A673 (cell line): Measurements from ENCODE around the gene CCAR1. TPM values are rescaled to one million over a fixed set of nuclear protein-coding genes. Genes with fewer than 3 reads are reported as not detected.

Source experiments
- BruUV-seq: library from RNA; stranded (reverse); fragments of 400-500 nt; replicated peaks from 2 replicates; lab custom pipeline; 2021; lab: Mats Ljungman, UMichigan
- CTCF ChIA-PET: fragments of 300-600 bp; sonication (Branson Sonifier 250); formaldehyde crosslinking; loops from one replicate; lab custom pipeline; 2022; ENCODE audit warnings: antibody characterized with exemption; lab: Charles Lee
- POLR2A ChIA-PET: fragments of 300-600 bp; sonication (Branson Sonifier 250); formaldehyde crosslinking; loops from one replicate; lab custom pipeline; 2022; ENCODE audit warnings: antibody characterized with exemption; ENCODE audit not compliant: low non-redundant PET; lab: Charles Lee
- DNase-seq: peaks from one replicate; pipeline ENCODE4 v3.0.0-alpha.2; 2015; ENCODE audit warnings: low spot score
- H3K27ac ChIP-seq: fragments of 200-600 bp; sonication (generic); 2 replicates; pipeline ENCODE4 v1.5.1; 2016; ENCODE audit warnings: mixed run types, low read depth, mild to moderate bottlenecking, mixed read lengths, antibody characterized with exemption, low read length; ENCODE audit not compliant: poor library complexity, severe bottlenecking
- H3K27me3 ChIP-seq: fragments of 200-600 bp; sonication (generic); replicated peaks from 2 replicates; pipeline ENCODE4 v1.6.1; 2017; ENCODE audit warnings: mixed run types, low read depth, mild to moderate bottlenecking, mixed read lengths, antibody characterized with exemption, low read length; ENCODE audit not compliant: insufficient read depth, poor library complexity
- H3K36me3 ChIP-seq: fragments of 200-600 bp; sonication (generic); 2 replicates; pipeline ENCODE4 v1.6.1; 2016; ENCODE audit warnings: mixed run types, mild to moderate bottlenecking, mixed read lengths, antibody characterized with exemption, low read length; ENCODE audit not compliant: insufficient read depth, poor library complexity, severe bottlenecking
- H3K4me1 ChIP-seq: fragments of 200-600 bp; sonication (generic); 2 replicates; pipeline ENCODE4 v1.6.1; 2017; ENCODE audit warnings: mixed run types, mild to moderate bottlenecking, mixed read lengths, antibody characterized with exemption, low read length; ENCODE audit not compliant: insufficient read depth, poor library complexity, severe bottlenecking
- H3K4me3 ChIP-seq: fragments of 200-600 bp; sonication (generic); 2 replicates; pipeline ENCODE4 v1.5.1; 2016; ENCODE audit warnings: low read depth, mixed run types, mild to moderate bottlenecking, mixed read lengths, low read length; ENCODE audit not compliant: poor library complexity, severe bottlenecking
- H3K9me3 ChIP-seq: fragments of 200-600 bp; sonication (generic); 2 replicates; pipeline ENCODE4 v1.6.1; 2016; ENCODE audit warnings: mixed run types, low read depth, mild to moderate bottlenecking, mixed read lengths, antibody characterized with exemption, low read length; ENCODE audit not compliant: poor library complexity, severe bottlenecking
- EZH2 ChIP-seq: fragments of 200-600 bp; sonication (generic); IDR thresholded peaks from 2 replicates; pipeline ENCODE4 v1.6.1; 2017; ENCODE audit warnings: borderline replicate concordance, low read depth, mild to moderate bottlenecking, mixed read lengths, antibody characterized with exemption, low read length; ENCODE audit not compliant: poor library complexity, severe bottlenecking
- intact Hi-C: fragments of 100-400 bp; cut with micrococcal nuclease; formaldehyde crosslinking; loops from one replicate; pipeline ENCODE4 v1.10.0; 2022; ENCODE audit not compliant: unreplicated experiment
- total RNA-seq: library from RNA; stranded (reverse); gene quantifications from 2 replicates; pipeline ENCODE4 v1.2.3, GENCODE V29; 2021
- TF ChIP-seq, protein P1 (sequence below): fragments of 300-800, 200-600 bp; sonication (generic); conservative IDR thresholded peaks from 2 replicates; pipeline ENCODE4 v1.5.1; 2017; ENCODE audit warnings: low read depth, mild to moderate bottlenecking, antibody characterized with exemption, low read length, moderate library complexity, mixed read lengths

CCAR1 gene
- total RNA-seq, 1 experiment from 2014 or later = 141 TPM

DNA sequence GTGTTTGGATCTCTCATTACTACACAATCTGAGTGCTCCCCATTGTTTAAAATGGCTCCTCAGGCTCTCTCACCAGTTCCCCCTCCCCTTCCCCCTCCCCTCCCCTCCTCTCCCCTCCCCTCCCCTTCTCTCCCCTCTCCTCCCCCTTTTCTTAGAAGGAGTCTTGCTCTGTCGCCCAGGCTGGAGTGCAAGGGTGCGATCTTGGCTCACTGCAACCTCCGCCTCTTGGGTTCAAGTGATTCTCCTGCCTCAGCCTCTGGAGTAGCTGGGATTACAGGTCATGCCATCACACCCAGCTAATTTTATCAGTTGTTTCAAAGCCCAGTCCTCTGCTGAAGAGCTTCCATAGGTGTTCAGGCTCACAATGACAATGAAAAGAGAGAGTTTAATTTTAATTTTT, 3.6 kb upstream of the CCAR1 start:
- Histone ChIP-seq H3K9me3 (no peaks in the 10 kb centered on the region), H3K4me3 (no peak overlapping the region), H3K27ac (no peak overlapping the region), H3K27me3 (no peaks in the 10 kb centered on the region), H3K36me3 (no peaks in the 10 kb centered on the region), H3K4me1 (no peaks in the 10 kb centered on the region)
- no TSS peak for BruUV-seq
- POLR2A ChIA-PET = no interaction called here
- DNase-seq = no peak
- CTCF ChIA-PET = no interaction called here
- intact Hi-C loops = no loop called here
- TF ChIP-seq, protein P1, sequence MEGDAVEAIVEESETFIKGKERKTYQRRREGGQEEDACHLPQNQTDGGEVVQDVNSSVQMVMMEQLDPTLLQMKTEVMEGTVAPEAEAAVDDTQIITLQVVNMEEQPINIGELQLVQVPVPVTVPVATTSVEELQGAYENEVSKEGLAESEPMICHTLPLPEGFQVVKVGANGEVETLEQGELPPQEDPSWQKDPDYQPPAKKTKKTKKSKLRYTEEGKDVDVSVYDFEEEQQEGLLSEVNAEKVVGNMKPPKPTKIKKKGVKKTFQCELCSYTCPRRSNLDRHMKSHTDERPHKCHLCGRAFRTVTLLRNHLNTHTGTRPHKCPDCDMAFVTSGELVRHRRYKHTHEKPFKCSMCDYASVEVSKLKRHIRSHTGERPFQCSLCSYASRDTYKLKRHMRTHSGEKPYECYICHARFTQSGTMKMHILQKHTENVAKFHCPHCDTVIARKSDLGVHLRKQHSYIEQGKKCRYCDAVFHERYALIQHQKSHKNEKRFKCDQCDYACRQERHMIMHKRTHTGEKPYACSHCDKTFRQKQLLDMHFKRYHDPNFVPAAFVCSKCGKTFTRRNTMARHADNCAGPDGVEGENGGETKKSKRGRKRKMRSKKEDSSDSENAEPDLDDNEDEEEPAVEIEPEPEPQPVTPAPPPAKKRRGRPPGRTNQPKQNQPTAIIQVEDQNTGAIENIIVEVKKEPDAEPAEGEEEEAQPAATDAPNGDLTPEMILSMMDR = no peak
- TF ChIP-seq EZH2 = no peak

DNA sequence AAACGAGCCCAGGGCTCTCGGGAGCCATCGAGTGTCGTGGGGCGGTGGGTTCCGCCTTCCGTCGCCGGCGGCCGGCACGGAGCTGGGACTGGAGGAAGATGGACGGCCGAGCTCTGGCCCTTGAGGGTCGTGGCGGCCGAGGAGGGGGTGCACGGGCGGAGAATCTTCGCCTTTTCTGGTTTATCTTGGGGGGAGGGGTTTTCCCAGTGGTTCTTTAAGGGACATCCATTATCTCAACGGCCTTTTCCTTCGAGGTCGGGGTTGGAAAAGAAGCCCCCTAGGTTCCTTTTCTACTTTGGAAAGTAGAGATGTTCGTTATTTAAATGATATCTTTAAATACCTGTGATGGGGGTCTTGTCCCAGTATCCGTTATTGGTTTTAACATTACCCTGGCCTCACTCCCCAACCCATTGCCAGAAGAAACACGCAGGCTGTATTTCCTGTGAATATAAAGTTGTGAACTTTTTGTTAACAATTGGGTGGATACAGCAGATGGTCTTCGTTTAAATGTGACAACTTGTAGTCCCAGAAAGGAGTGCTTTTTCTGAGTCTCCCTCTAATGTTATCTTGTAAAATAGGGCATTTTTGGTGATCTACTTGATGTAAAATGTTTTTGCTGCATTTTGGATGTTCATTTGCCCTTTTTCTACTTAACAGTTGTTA, 765 bp downstream of the CCAR1 start:
- POLR2A ChIA-PET = interaction anchor here (0.6 kb wide), 1 partner anchor 375 kb away, joined by 3 read pairs; no protein-coding TSS in a partner anchor
- no peaks in the 10 kb centered on the region for H3K4me1 ChIP-seq
- CTCF ChIA-PET = no interaction called here
- peak overlapping the region; percentile 92 for H3K27ac ChIP-seq
- no peaks in the 10 kb centered on the region for H3K9me3 ChIP-seq
- BruUV-seq = TSS peak; percentile 71
- intact Hi-C loops = loop anchor here (5.0 kb wide), 1 partner anchor 160 kb away; the partner anchor contains the start of gene TET1
- no peaks in the 10 kb centered on the region for H3K27me3 ChIP-seq
- H3K36me3 ChIP-seq = peaks cover 33% of the 10 kb centered on the region
- peak overlapping the region; percentile 94 for H3K4me3 ChIP-seq
- TF ChIP-seq, protein P1 = no peak
- no peak for TF ChIP-seq EZH2
- no peak for DNase-seq

DNA sequence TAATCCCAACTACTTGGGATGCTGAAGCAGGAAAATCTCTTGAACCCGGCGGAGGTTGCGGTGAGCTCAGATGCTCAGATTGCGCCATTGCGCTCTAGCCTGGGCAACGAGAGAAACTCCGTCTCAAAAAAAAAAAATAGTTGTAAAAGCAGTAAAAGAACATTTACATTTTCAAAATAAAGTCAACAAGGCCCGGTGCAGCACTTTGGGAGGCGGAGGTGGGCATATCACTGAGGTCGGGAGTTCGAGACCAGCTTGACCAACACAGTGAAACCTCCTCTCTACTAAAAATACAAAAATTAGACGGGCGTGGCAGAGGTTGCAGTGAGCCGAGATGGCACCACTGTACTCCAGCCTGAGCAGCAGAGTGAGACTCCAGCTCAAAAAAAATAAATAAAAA, 4.0 kb downstream of the CCAR1 start:
- CTCF ChIA-PET = no interaction called here
- POLR2A ChIA-PET = no interaction called here
- BruUV-seq = no TSS peak
- DNase-seq = no peak
- Histone ChIP-seq H3K27me3 (no peaks in the 10 kb centered on the region), H3K4me1 (no peaks in the 10 kb centered on the region), H3K4me3 (no peak overlapping the region), H3K27ac (no peak overlapping the region), H3K9me3 (no peaks in the 10 kb centered on the region), H3K36me3 (peaks cover 60% of the 10 kb centered on the region)
- intact Hi-C loops = no loop called here
- TF ChIP-seq, protein P1 = no peak
- TF ChIP-seq EZH2 = no peak
